ENCODE results near the gene DCAF16. TPM values are rescaled to one million over a fixed set of nuclear protein-coding genes. Genes with fewer than 3 reads are reported as not detected.

DCAF16 gene
- total and polyA plus RNA-seq, 10 of the 15 experiments (the other 5 are each of a cell fraction or from before 2014, with no cell fraction given): 5.8 to 48.6 (median 26.0) TPM

DNA sequence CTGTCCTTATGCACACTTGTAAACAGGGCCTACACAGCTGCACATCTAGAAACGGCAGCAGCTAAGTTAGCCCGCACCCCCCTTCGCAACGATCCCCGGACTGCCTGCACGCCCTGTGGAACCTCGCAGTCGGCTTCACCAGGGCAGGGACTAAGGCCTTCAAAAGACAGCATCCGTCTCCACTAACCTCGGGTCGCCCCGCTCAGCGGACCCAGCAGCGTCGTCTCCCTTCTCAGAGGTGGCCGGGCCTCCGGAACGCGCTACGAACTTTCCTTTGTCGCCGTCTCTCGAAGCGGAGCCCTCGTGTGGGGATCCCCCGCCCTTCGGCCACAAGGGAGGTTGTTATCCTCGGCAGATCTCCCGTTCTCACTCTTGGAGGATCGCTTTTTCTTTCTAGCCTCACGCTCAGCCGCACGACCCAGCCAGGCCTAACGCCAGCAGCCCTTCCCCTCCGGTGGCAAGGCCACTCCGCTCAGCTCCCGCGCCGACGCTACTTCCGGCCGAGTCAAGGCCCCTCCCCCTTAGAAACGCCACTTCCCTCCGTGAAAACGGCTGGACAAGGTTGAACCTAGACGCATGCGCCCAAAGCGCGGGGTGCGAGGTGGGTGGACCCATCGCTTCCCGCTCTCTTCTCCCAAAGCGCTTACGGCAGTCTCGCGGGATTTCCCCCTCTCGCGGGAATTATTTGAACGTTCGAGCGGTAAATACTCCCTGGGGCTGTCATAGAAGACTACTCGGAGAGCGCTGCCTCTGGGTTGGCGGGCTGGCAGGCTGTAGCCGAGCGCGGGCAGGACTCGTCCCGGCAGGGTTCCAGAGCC is at the start of gene DCAF16, which contains the start of gene NCAPG (continued):
- TF ChIP-seq, protein P1, sequence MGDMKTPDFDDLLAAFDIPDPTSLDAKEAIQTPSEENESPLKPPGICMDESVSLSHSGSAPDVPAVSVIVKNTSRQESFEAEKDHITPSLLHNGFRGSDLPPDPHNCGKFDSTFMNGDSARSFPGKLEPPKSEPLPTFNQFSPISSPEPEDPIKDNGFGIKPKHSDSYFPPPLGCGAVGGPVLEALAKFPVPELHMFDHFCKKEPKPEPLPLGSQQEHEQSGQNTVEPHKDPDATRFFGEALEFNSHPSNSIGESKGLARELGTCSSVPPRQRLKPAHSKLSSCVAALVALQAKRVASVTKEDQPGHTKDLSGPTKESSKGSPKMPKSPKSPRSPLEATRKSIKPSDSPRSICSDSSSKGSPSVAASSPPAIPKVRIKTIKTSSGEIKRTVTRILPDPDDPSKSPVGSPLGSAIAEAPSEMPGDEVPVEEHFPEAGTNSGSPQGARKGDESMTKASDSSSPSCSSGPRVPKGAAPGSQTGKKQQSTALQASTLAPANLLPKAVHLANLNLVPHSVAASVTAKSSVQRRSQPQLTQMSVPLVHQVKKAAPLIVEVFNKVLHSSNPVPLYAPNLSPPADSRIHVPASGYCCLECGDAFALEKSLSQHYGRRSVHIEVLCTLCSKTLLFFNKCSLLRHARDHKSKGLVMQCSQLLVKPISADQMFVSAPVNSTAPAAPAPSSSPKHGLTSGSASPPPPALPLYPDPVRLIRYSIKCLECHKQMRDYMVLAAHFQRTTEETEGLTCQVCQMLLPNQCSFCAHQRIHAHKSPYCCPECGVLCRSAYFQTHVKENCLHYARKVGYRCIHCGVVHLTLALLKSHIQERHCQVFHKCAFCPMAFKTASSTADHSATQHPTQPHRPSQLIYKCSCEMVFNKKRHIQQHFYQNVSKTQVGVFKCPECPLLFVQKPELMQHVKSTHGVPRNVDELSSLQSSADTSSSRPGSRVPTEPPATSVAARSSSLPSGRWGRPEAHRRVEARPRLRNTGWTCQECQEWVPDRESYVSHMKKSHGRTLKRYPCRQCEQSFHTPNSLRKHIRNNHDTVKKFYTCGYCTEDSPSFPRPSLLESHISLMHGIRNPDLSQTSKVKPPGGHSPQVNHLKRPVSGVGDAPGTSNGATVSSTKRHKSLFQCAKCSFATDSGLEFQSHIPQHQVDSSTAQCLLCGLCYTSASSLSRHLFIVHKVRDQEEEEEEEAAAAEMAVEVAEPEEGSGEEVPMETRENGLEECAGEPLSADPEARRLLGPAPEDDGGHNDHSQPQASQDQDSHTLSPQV (IDR thresholded peaks at IDR 0.05): no peak
- TF ChIP-seq SMC3 (IDR thresholded peaks at IDR 0.05; ENCODE audit: borderline replicate concordance, low read length): no peak
- TF ChIP-seq CBX5 (IDR thresholded peaks at IDR 0.05; ENCODE audit: low read depth): no peak
- peak; percentile 93 for TF ChIP-seq PML (IDR thresholded peaks at IDR 0.05; ENCODE audit: low read length)
- no peak for TF ChIP-seq IKZF2 (IDR thresholded peaks at IDR 0.05)
- no peak for TF ChIP-seq BCL11A (IDR thresholded peaks at IDR 0.05; ENCODE audit: low read depth, low read length)
- TF ChIP-seq, protein P2, sequence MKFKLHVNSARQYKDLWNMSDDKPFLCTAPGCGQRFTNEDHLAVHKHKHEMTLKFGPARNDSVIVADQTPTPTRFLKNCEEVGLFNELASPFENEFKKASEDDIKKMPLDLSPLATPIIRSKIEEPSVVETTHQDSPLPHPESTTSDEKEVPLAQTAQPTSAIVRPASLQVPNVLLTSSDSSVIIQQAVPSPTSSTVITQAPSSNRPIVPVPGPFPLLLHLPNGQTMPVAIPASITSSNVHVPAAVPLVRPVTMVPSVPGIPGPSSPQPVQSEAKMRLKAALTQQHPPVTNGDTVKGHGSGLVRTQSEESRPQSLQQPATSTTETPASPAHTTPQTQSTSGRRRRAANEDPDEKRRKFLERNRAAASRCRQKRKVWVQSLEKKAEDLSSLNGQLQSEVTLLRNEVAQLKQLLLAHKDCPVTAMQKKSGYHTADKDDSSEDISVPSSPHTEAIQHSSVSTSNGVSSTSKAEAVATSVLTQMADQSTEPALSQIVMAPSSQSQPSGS (IDR thresholded peaks at IDR 0.05; ENCODE audit: low read length): peak; percentile 70; the same call in 1 of the 2 replicates
- TF ChIP-seq CREM (IDR thresholded peaks at IDR 0.05; ENCODE audit: low read depth): peak; percentile 83
- TF ChIP-seq SP1 (IDR thresholded peaks at IDR 0.05; ENCODE audit: low read depth, low read length): peak; percentile 56
- TF ChIP-seq KLF5 (IDR thresholded peaks at IDR 0.05; ENCODE audit: partially characterized antibody): peak; percentile 59
- TF ChIP-seq ATF7 (IDR thresholded peaks at IDR 0.05; ENCODE audit: low read depth): no peak
- no peak for TF ChIP-seq STAT3 (IDR thresholded peaks at IDR 0.05; ENCODE audit: low read depth, low read length)
- peak; percentile 95; the same call in 1 of the 2 replicates for TF ChIP-seq RB1 (IDR thresholded peaks at IDR 0.05; ENCODE audit: borderline replicate concordance)
- TF ChIP-seq ZZZ3 (IDR thresholded peaks at IDR 0.05; ENCODE audit: control insufficient read depth, insufficient read length, low read depth): no peak
- no peak for TF ChIP-seq STAT1 (conservative IDR thresholded peaks at IDR 0.05)
- no peak for TF ChIP-seq ETV6 (conservative IDR thresholded peaks at IDR 0.05 in 1 of 2, IDR thresholded peaks at IDR 0.05 in 1 of 2; ENCODE audit: borderline replicate concordance in 1 of 2, low read depth in 1 of 2)
- TF ChIP-seq, protein P3, sequence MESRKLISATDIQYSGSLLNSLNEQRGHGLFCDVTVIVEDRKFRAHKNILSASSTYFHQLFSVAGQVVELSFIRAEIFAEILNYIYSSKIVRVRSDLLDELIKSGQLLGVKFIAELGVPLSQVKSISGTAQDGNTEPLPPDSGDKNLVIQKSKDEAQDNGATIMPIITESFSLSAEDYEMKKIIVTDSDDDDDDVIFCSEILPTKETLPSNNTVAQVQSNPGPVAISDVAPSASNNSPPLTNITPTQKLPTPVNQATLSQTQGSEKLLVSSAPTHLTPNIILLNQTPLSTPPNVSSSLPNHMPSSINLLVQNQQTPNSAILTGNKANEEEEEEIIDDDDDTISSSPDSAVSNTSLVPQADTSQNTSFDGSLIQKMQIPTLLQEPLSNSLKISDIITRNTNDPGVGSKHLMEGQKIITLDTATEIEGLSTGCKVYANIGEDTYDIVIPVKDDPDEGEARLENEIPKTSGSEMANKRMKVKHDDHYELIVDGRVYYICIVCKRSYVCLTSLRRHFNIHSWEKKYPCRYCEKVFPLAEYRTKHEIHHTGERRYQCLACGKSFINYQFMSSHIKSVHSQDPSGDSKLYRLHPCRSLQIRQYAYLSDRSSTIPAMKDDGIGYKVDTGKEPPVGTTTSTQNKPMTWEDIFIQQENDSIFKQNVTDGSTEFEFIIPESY (IDR thresholded peaks at IDR 0.05): no peak
- no peak for TF ChIP-seq BMI1 (IDR thresholded peaks at IDR 0.05; ENCODE audit: borderline replicate concordance)
- no peak for TF ChIP-seq SRF (IDR thresholded peaks at IDR 0.05; ENCODE audit: low read depth in 2 of 2, low read length in 2 of 2)
- peak in 1 of 2 experiments; percentile 17; a peak in 1 of 3 replicates for TF ChIP-seq EGR1 (IDR thresholded peaks at IDR 0.05; ENCODE audit: borderline replicate concordance in 1 of 2, low read depth in 2 of 2, low read length in 2 of 2)
- TF ChIP-seq RCOR1 (conservative IDR thresholded peaks at IDR 0.05; ENCODE audit: low read depth, low read length): peak; percentile 100
- TF ChIP-seq POLR2AphosphoS2 (IDR thresholded peaks at IDR 0.05; ENCODE audit: low read depth, low read length): peak; percentile 90; the same call in 1 of the 2 replicates
- TF ChIP-seq SIX5 (IDR thresholded peaks at IDR 0.05; ENCODE audit: low read depth, low read length, severe bottlenecking): no peak

All from GM12878 (cell line).